DOHH2 (cell line): ENCODE data around the gene NUP210L.

ENCODE experiments used
- H3F3A ChIP-seq: fragments of 200-600 bp; sonication (generic), shearing (Covaris generic); 2 replicates; pipeline ENCODE4 v1.6.0; 2016; ENCODE audit warnings: antibody characterized with exemption, mild to moderate bottlenecking; ENCODE audit not compliant: control insufficient read depth, insufficient read depth
- H3K27ac ChIP-seq: fragments of 200-600 bp; sonication (generic); 2 replicates; pipeline ENCODE4 v1.5.1; 2014; ENCODE audit warnings: low read depth, mild to moderate bottlenecking, low read length, moderate library complexity
- H3K27me3 ChIP-seq: fragments of 200-600 bp; sonication (generic); 2 replicates; pipeline ENCODE4 v1.6.1; 2014; ENCODE audit warnings: mild to moderate bottlenecking, low read length, mixed read lengths; ENCODE audit not compliant: control insufficient read depth
- H3K36me3 ChIP-seq: fragments of 200-600 bp; sonication (generic); 2 replicates; pipeline ENCODE4 v1.6.1; 2014; ENCODE audit warnings: mild to moderate bottlenecking, low read length, moderate library complexity, mixed read lengths; ENCODE audit not compliant: control insufficient read depth
- H3K4me1 ChIP-seq: fragments of 200-600 bp; sonication (generic); 2 replicates; pipeline ENCODE4 v1.6.1; 2014; ENCODE audit warnings: mild to moderate bottlenecking, low read length, mixed read lengths; ENCODE audit not compliant: control insufficient read depth
- H3K4me2 ChIP-seq: fragments of 200-600 bp; sonication (generic); 2 replicates; pipeline ENCODE4 v1.6.0; 2014; ENCODE audit warnings: mild to moderate bottlenecking, low read length, moderate library complexity
- H3K4me3 ChIP-seq: fragments of 200-600 bp; sonication (generic); 2 replicates; pipeline ENCODE4 v1.5.1; 2014; ENCODE audit warnings: mild to moderate bottlenecking, low read length, mixed read lengths
- H3K79me2 ChIP-seq: fragments of 200-600 bp; sonication (generic); 2 replicates; pipeline ENCODE4 v1.6.1; 2014; ENCODE audit warnings: mild to moderate bottlenecking, low read length, mixed read lengths; ENCODE audit not compliant: control insufficient read depth
- H3K9me2 ChIP-seq: fragments of 200-600 bp; sonication (generic); replicated peaks from 2 replicates; pipeline ENCODE4 v1.6.1; 2014; ENCODE audit warnings: mild to moderate bottlenecking, low read length, mixed read lengths; ENCODE audit not compliant: control insufficient read depth
- H3K9me3 ChIP-seq: fragments of 200-600 bp; sonication (generic); 2 replicates; pipeline ENCODE4 v1.6.1; 2014; ENCODE audit warnings: antibody characterized with exemption, low read length, mixed read lengths; ENCODE audit not compliant: control insufficient read depth, insufficient read depth
- H4K20me1 ChIP-seq: fragments of 200-600 bp; sonication (generic); 2 replicates; pipeline ENCODE4 v1.6.0; 2014; ENCODE audit warnings: low read depth, mild to moderate bottlenecking, antibody characterized with exemption, low read length, moderate library complexity; ENCODE audit not compliant: control insufficient read depth, insufficient read depth
- CTCF ChIP-seq: fragments of 200-600 bp; sonication (generic); IDR thresholded peaks from one replicate; pipeline ENCODE4 v1.5.1; 2014; ENCODE audit warnings: antibody characterized with exemption, mild to moderate bottlenecking, low read depth, low read length; ENCODE audit not compliant: poor library complexity, severe bottlenecking
- EZH2phosphoT487 ChIP-seq: fragments of 200-600 bp; sonication (generic); IDR thresholded peaks from 2 replicates; pipeline ENCODE4 v1.6.1; 2017; ENCODE audit warnings: borderline replicate concordance, mild to moderate bottlenecking, antibody characterized with exemption, low read length, moderate library complexity, mixed read lengths

Gene NUP210L

GRCh38 chr1:154170547-154171222, 15.8 kb upstream of the NUP210L start:
- no peak overlapping the region for H3K4me2 ChIP-seq
- peaks cover 3% of the 10 kb centered on the region; the same call in 1 of the 2 replicates for H4K20me1 ChIP-seq
- TF ChIP-seq EZH2phosphoT487, result no peak
- no peak for TF ChIP-seq CTCF
- no peaks in the 10 kb centered on the region for H3K9me2 ChIP-seq
- H3K9me3 ChIP-seq, result no peaks in the 10 kb centered on the region
- no peak overlapping the region for H3K27ac ChIP-seq
- H3F3A ChIP-seq, result no peaks in the 10 kb centered on the region
- no peaks in the 10 kb centered on the region for H3K4me1 ChIP-seq
- H3K79me2 ChIP-seq, result peaks cover 33% of the 10 kb centered on the region
- no peak overlapping the region for H3K4me3 ChIP-seq
- H3K36me3 ChIP-seq, result peaks cover 91% of the 10 kb centered on the region
- no peaks in the 10 kb centered on the region for H3K27me3 ChIP-seq

GRCh38 chr1:154167461-154167860, 12.6 kb upstream of the NUP210L start:
- Histone ChIP-seq H3K27me3 (no peaks in the 10 kb centered on the region), H3F3A (no peaks in the 10 kb centered on the region), H3K4me3 (no peak overlapping the region), H3K4me1 (no peaks in the 10 kb centered on the region), H3K36me3 (peaks cover 99% of the 10 kb centered on the region), H3K9me3 (no peaks in the 10 kb centered on the region), H3K27ac (no peak overlapping the region), H3K79me2 (peaks cover 23% of the 10 kb centered on the region), H3K9me2 (no peaks in the 10 kb centered on the region), H4K20me1 (no peaks in the 10 kb centered on the region), H3K4me2 (no peak overlapping the region)
- no peak for TF ChIP-seq EZH2phosphoT487
- no peak for TF ChIP-seq CTCF

GRCh38 chr1:154166207-154166606, 11.3 kb upstream of the NUP210L start:
- Histone ChIP-seq H3K27ac (no peak overlapping the region), H4K20me1 (no peaks in the 10 kb centered on the region), H3K9me3 (no peaks in the 10 kb centered on the region), H3K79me2 (peaks cover 23% of the 10 kb centered on the region), H3K27me3 (no peaks in the 10 kb centered on the region), H3K4me2 (no peak overlapping the region), H3K9me2 (no peaks in the 10 kb centered on the region), H3K4me3 (no peak overlapping the region), H3K36me3 (peaks cover 99% of the 10 kb centered on the region), H3F3A (no peaks in the 10 kb centered on the region), H3K4me1 (no peaks in the 10 kb centered on the region)
- TF ChIP-seq CTCF (no peak), EZH2phosphoT487 (no peak)
